ENCODE data around the gene C9orf43.

Gene C9orf43

DNA sequence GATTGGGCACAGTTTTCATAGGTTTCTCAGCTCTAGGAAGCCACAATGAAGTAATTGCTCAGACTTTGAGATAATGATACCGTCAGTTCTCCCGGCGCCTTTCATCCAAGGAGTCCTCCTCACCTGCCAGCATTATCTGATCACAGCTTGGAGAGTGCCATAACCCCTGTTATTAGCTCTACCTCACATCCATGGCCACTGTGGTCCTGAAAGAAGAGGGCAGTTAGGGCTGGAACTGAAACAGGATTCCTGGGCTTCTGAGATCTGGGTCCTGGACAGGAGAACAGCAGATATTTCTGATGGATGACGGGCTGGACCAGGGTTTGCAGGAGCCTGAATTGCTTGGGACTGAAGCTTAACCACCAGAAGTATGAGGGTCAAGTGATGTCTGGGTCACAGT, 66.5 kb downstream of the C9orf43 start:
- Histone ChIP-seq H3K27ac (replicated peaks; ENCODE audit: low read length) (no peak overlapping the region), H3K14ac (ENCODE audit: low read length) (no peak overlapping the region), H3K4me1 (ENCODE audit: control insufficient read depth in 2 of 2, insufficient read depth in 1 of 2, low read depth in 1 of 2, low read length in 2 of 2) (peaks cover 4 to 12% of the 10 kb centered on the region in 2 donors), H4K8ac (ENCODE audit: low read depth, low read length) (no peak overlapping the region), H3K9ac (ENCODE audit: low read depth, low read length, poor library complexity) (no peak overlapping the region), H2BK5ac (ENCODE audit: low read length) (no peak overlapping the region), H2BK12ac (ENCODE audit: low read length) (no peak overlapping the region), H3K18ac (ENCODE audit: low read length) (no peak overlapping the region), H2AFZ (ENCODE audit: low read length) (no peak overlapping the region), H3K4ac (ENCODE audit: low read length) (no peak overlapping the region), H3K4me2 (ENCODE audit: insufficient read depth, low read length, poor library complexity, severe bottlenecking) (no peak overlapping the region), H3K23ac (ENCODE audit: low read depth, low read length, poor library complexity) (no peak overlapping the region), H4K91ac (ENCODE audit: low read depth, low read length, poor library complexity) (no peak overlapping the region), H3K27me3 (ENCODE audit: control insufficient read depth in 3 of 3, insufficient read depth in 3 of 3, low read depth in 1 of 3, low read length in 3 of 3) (no peaks in the 10 kb centered on the region), H3K4me3 (ENCODE audit: low read length in 2 of 2) (no peak overlapping the region), H2BK120ac (ENCODE audit: low read depth, low read length) (no peak overlapping the region), H2AK5ac (ENCODE audit: low read depth, low read length) (no peak overlapping the region), H3K9me3 (replicated peaks in 1 of 2; ENCODE audit: control insufficient read depth in 2 of 2, insufficient read depth in 1 of 2, low read depth in 1 of 2, low read length in 2 of 2) (peaks cover 0 to 1% of the 10 kb centered on the region in 2 donors), H2BK15ac (ENCODE audit: low read length) (no peak overlapping the region), H3K79me1 (ENCODE audit: low read depth, low read length) (no peaks in the 10 kb centered on the region), H3K36me3 (replicated peaks in 1 of 2; ENCODE audit: control insufficient read depth in 2 of 2, insufficient read depth in 2 of 2, low read length in 2 of 2) (no peaks in the 10 kb centered on the region)
- DNase-seq (ENCODE audit: low spot score), result no peak
- no CpG with 5 or more reads among the region's 4 CpGs for WGBS, 2 donors (ENCODE audit: extremely low coverage in 2 of 2, insufficient read length in 2 of 2, insufficient replicate concordance in 1 of 2)

DNA sequence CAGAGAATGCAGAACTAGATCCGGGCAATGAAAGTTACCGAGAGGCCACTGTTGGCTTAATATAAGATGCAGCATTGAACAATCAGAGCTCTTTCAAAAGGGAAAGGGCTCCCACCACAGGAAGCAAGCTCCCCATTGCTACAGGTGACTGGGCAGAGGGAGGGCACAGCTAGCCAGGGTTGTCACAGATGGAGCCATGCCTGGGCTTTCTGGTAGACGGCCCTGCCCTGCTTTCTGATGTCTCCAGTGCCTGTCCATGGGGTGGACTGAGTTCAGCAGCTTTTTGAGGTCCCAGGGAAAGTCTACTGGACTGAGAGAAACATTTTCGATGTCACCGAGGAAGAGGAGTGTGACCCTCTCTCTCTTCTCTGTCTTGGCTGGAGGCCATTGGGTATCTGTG, 67.1 kb downstream of the C9orf43 start:
- Histone ChIP-seq H3K4me3 (ENCODE audit: low read length in 2 of 2) (no peak overlapping the region), H3K9ac (ENCODE audit: low read depth, low read length, poor library complexity) (no peak overlapping the region), H2AK5ac (ENCODE audit: low read depth, low read length) (no peak overlapping the region), H3K27ac (replicated peaks; ENCODE audit: low read length) (no peak overlapping the region), H3K36me3 (replicated peaks in 1 of 2; ENCODE audit: control insufficient read depth in 2 of 2, insufficient read depth in 2 of 2, low read length in 2 of 2) (no peaks in the 10 kb centered on the region), H3K23ac (ENCODE audit: low read depth, low read length, poor library complexity) (no peak overlapping the region), H3K27me3 (ENCODE audit: control insufficient read depth in 3 of 3, insufficient read depth in 3 of 3, low read depth in 1 of 3, low read length in 3 of 3) (no peaks in the 10 kb centered on the region), H2BK120ac (ENCODE audit: low read depth, low read length) (no peak overlapping the region), H4K8ac (ENCODE audit: low read depth, low read length) (no peak overlapping the region), H2AFZ (ENCODE audit: low read length) (peak overlapping the region; percentile 54), H3K14ac (ENCODE audit: low read length) (no peak overlapping the region), H3K79me1 (ENCODE audit: low read depth, low read length) (no peaks in the 10 kb centered on the region), H3K18ac (ENCODE audit: low read length) (no peak overlapping the region), H3K4me1 (ENCODE audit: control insufficient read depth in 2 of 2, insufficient read depth in 1 of 2, low read depth in 1 of 2, low read length in 2 of 2) (peaks cover 4 to 12% of the 10 kb centered on the region in 2 donors), H2BK5ac (ENCODE audit: low read length) (no peak overlapping the region), H3K4ac (ENCODE audit: low read length) (no peak overlapping the region), H3K4me2 (ENCODE audit: insufficient read depth, low read length, poor library complexity, severe bottlenecking) (no peak overlapping the region), H4K91ac (ENCODE audit: low read depth, low read length, poor library complexity) (no peak overlapping the region), H2BK12ac (ENCODE audit: low read length) (no peak overlapping the region), H2BK15ac (ENCODE audit: low read length) (no peak overlapping the region), H3K9me3 (replicated peaks in 1 of 2; ENCODE audit: control insufficient read depth in 2 of 2, insufficient read depth in 1 of 2, low read depth in 1 of 2, low read length in 2 of 2) (peaks cover 0 to 1% of the 10 kb centered on the region in 2 donors)
- DNase-seq (ENCODE audit: low spot score), result no peak
- no CpG with 5 or more reads among the region's 5 CpGs for WGBS, 2 donors (ENCODE audit: extremely low coverage in 2 of 2, insufficient read length in 2 of 2, insufficient replicate concordance in 1 of 2)

DNA sequence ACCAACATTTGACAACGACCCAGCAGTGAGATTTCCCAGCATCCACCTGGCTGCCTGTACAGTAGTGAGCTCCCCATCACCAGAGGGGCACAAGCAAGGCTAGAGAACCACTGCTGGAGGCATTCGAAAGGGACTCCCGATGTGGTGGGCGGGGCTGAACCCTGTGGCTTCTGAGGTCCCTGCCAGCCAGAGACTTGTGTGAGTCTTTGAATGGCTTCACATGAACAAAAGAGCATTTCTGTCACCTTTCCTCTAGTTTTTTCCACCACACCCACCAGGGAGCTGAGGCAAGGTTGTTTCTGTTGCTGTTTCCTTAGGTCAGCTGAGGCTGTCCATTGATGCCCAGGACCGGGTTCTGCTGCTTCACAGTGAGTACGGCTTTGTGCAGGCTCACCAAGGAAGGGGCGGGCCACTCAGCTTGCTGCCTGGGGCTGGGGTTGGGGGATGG, 68.7 kb downstream of the C9orf43 start:
- H3K36me3 ChIP-seq (replicated peaks in 1 of 2; ENCODE audit: control insufficient read depth in 2 of 2, insufficient read depth in 2 of 2, low read length in 2 of 2), result no peaks in the 10 kb centered on the region
- H3K9ac ChIP-seq (ENCODE audit: low read depth, low read length, poor library complexity), result no peak overlapping the region
- H4K8ac ChIP-seq (ENCODE audit: low read depth, low read length), result no peak overlapping the region
- no peak for DNase-seq (ENCODE audit: low spot score)
- H3K4me1 ChIP-seq (ENCODE audit: control insufficient read depth in 2 of 2, insufficient read depth in 1 of 2, low read depth in 1 of 2, low read length in 2 of 2), result peaks cover 4 to 12% of the 10 kb centered on the region in 2 donors
- no peak overlapping the region for H2BK12ac ChIP-seq (ENCODE audit: low read length)
- H2AK5ac ChIP-seq (ENCODE audit: low read depth, low read length), result peak overlapping the region; percentile 38
- no peak overlapping the region for H2BK15ac ChIP-seq (ENCODE audit: low read length)
- WGBS, 2 donors (ENCODE audit: extremely low coverage in 2 of 2, insufficient read length in 2 of 2, insufficient replicate concordance in 1 of 2), result no CpG with 5 or more reads among the region's 7 CpGs
- H3K4me2 ChIP-seq (ENCODE audit: insufficient read depth, low read length, poor library complexity, severe bottlenecking), result no peak overlapping the region
- H3K27ac ChIP-seq (replicated peaks; ENCODE audit: low read length), result no peak overlapping the region
- H2BK5ac ChIP-seq (ENCODE audit: low read length), result no peak overlapping the region
- H3K9me3 ChIP-seq (replicated peaks in 1 of 2; ENCODE audit: control insufficient read depth in 2 of 2, insufficient read depth in 1 of 2, low read depth in 1 of 2, low read length in 2 of 2), result peaks cover 0 to 1% of the 10 kb centered on the region in 2 donors
- no peak overlapping the region for H2AFZ ChIP-seq (ENCODE audit: low read length)
- no peaks in the 10 kb centered on the region for H3K79me1 ChIP-seq (ENCODE audit: low read depth, low read length)
- no peaks in the 10 kb centered on the region for H3K27me3 ChIP-seq (ENCODE audit: control insufficient read depth in 3 of 3, insufficient read depth in 3 of 3, low read depth in 1 of 3, low read length in 3 of 3)
- no peak overlapping the region for H3K4ac ChIP-seq (ENCODE audit: low read length)
- no peak overlapping the region for H2BK120ac ChIP-seq (ENCODE audit: low read depth, low read length)
- H3K14ac ChIP-seq (ENCODE audit: low read length), result no peak overlapping the region
- peak overlapping the region; percentile 79 for H3K18ac ChIP-seq (ENCODE audit: low read length)
- H3K4me3 ChIP-seq (ENCODE audit: low read length in 2 of 2), result no peak overlapping the region
- H4K91ac ChIP-seq (ENCODE audit: low read depth, low read length, poor library complexity), result no peak overlapping the region
- H3K23ac ChIP-seq (ENCODE audit: low read depth, low read length, poor library complexity), result no peak overlapping the region
